Common myeloid progenitor, CD34-positive (primary cell): Measurements from ENCODE around the gene NR5A2.

Experiments
- CTCF ChIA-PET: fragments of 350-600 bp; sonication (Branson Sonifier 250); formaldehyde crosslinking; loops from one replicate; lab custom pipeline; 2021; ENCODE audit warnings: antibody characterized with exemption; lab: Charles Lee
- POLR2A ChIA-PET: fragments of 350-600 bp; sonication (Branson Sonifier 250); formaldehyde crosslinking; loops from one replicate; lab custom pipeline; 2021; ENCODE audit warnings: antibody characterized with exemption; lab: Charles Lee
- DNase-seq, 3 donors: peaks; one replicate each; pipeline versions ENCODE4 v3.0.0 to v3.0.0-alpha.2; 2013
- H3K27ac ChIP-seq, 2 experiments: 1 replicate in 1 of 2; 2 replicates in 1 of 2; pipeline ENCODE4 v1.7.0; 2013; ENCODE audit warnings: inconsistent platforms in 2 of 2, low read length in 2 of 2, mild to moderate bottlenecking in 2 of 2, low read depth in 1 of 2, moderate library complexity in 1 of 2; ENCODE audit not compliant: severe bottlenecking in 2 of 2, insufficient read depth in 1 of 2, poor library complexity in 1 of 2
- H3K27me3 ChIP-seq, 5 experiments: replicated peaks in 2 of 5; 1 replicate in 3 of 5; 2 replicates in 2 of 5; pipeline versions ENCODE4 v1.6.1 to v1.7.0; 2013; ENCODE audit warnings: low read length in 4 of 5, mild to moderate bottlenecking in 2 of 5, moderate library complexity in 2 of 5, inconsistent platforms in 1 of 5; ENCODE audit not compliant: insufficient read depth in 5 of 5, control insufficient read depth in 4 of 5
- H3K36me3 ChIP-seq, 4 experiments: 1 replicate in 2 of 4; 2 replicates in 2 of 4; pipeline versions ENCODE4 v1.6.1 to v1.7.0; 2013; ENCODE audit warnings: low read length in 3 of 4, control low read depth in 1 of 4, mild to moderate bottlenecking in 1 of 4; ENCODE audit not compliant: control insufficient read depth in 4 of 4, insufficient read depth in 4 of 4
- H3K4me1 ChIP-seq, 4 experiments: 1 replicate in 3 of 4; 2 replicates in 1 of 4; pipeline versions ENCODE4 v1.6.1 to v1.7.1; 2013; ENCODE audit warnings: low read length in 3 of 4, mild to moderate bottlenecking in 3 of 4, control low read depth in 1 of 4, inconsistent platforms in 1 of 4, moderate library complexity in 1 of 4; ENCODE audit not compliant: control insufficient read depth in 4 of 4, insufficient read depth in 4 of 4; ENCODE audit errors: control extremely low read depth in 1 of 4
- H3K4me3 ChIP-seq, 7 experiments: 1 replicate in 4 of 7; 2 replicates in 3 of 7; pipeline versions ENCODE4 v1.5.1 to v1.7.0; 2013; ENCODE audit warnings: mild to moderate bottlenecking in 7 of 7, low read length in 6 of 7, moderate library complexity in 6 of 7, inconsistent platforms in 2 of 7, low read depth in 2 of 7, control low read depth in 1 of 7; ENCODE audit not compliant: insufficient read depth in 4 of 7, control insufficient read depth in 1 of 7; ENCODE audit errors: extremely low read depth in 1 of 7
- H3K9me3 ChIP-seq, 5 experiments: 1 replicate in 4 of 5; 2 replicates in 1 of 5; pipeline versions ENCODE4 v1.6.1 to v1.7.1; 2013; ENCODE audit warnings: low read length in 4 of 5, mild to moderate bottlenecking in 2 of 5, inconsistent platforms in 1 of 5, low read depth in 1 of 5, moderate library complexity in 1 of 5; ENCODE audit not compliant: control insufficient read depth in 4 of 5, insufficient read depth in 2 of 5; ENCODE audit errors: control extremely low read depth in 1 of 5
- whole genome bisulfite sequencing: methylation state at CpG from one replicate; pipeline ENCODE4 v1.1.5; 2013; ENCODE audit not compliant: insufficient coverage; 5-methylcytosine and 5-hydroxymethylcytosine counted together

The NR5A2 gene

DNA sequence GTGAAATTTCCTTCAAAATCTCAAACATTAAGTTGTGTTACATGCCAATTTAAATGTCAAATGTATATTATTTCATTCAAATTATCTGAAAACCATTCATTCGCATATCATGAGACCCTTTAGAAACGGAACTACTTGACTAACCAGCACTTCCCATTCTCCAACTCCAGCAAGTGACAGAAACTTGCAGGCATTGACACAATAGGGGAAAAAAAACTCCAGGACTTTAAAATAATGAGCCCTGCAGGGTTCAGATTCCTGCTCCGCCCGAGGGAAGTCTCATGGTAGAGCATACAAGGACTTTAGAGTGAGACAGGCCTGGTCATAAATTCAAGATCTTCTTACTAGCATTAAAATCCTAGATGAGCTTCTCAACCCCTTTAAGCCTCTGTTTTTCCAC is 138.9 kb downstream of the NR5A2 start:
- no peaks in the 10 kb centered on the region for H3K27me3 ChIP-seq
- DNase-seq: peak in 1 of 3 donors; percentile 17
- no peak overlapping the region for H3K27ac ChIP-seq
- POLR2A ChIA-PET: no interaction called here
- peak overlapping the region in 1 of 7 experiments; percentile 2 for H3K4me3 ChIP-seq
- peaks cover 0 to 3% (median 0%) of the 10 kb centered on the region in 5 experiments for H3K9me3 ChIP-seq
- H3K4me1 ChIP-seq: peaks cover 4 to 26% (median 9%) of the 10 kb centered on the region in 4 experiments
- CTCF ChIA-PET: no interaction called here
- no CpG with 5 or more reads among the region's 4 CpGs for WGBS
- no peaks in the 10 kb centered on the region for H3K36me3 ChIP-seq

DNA sequence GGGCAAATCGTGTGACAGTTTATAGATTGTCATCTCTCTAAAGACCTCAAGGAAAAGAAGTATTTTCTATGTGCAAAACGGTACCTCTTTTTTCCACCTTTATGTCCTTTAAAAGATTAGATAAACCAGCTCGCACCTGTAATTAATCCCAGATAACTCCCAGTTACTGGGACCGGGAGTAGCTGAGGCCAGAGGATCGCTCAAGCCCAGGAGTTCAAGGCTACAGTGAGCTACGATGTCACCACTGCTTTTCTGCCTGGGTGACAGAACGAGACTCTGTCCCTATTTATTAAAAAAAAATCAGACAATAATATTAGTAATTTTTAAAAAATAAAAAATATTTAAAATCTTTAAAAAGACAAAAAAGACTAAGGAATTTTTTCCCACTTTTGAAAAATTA is 141.4 kb downstream of the NR5A2 start:
- WGBS: 100% methylated on average over 3 of the region's 7 CpGs
- Histone ChIP-seq H3K27me3 (no peaks in the 10 kb centered on the region), H3K27ac (no peak overlapping the region), H3K4me3 (no peak overlapping the region), H3K36me3 (no peaks in the 10 kb centered on the region), H3K4me1 (peaks cover 4 to 26% (median 9%) of the 10 kb centered on the region in 4 experiments), H3K9me3 (peaks cover 0 to under 1% (median 0%) of the 10 kb centered on the region in 5 experiments)
- CTCF ChIA-PET: no interaction called here
- DNase-seq: no peak
- POLR2A ChIA-PET: no interaction called here

DNA sequence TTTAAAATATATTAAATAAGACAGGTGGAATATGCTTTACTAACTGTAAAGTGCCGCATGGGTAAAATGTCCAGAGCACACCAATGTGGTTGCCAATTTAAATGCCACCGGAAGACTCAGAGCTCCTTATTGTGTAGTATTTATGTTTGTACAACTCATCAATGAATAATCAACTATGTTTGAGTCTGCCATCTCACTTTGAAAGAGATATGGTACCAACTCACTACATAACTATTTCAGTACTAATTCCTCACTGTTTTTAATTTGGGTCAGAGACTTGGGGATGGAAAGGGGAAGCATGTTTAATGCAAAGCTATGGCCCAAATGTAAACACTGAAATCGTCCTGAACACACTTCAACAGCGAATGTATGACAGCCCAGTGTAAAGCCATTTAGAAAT is 144.8 kb downstream of the NR5A2 start:
- H3K36me3 ChIP-seq: no peaks in the 10 kb centered on the region
- H3K4me3 ChIP-seq: no peak overlapping the region
- H3K9me3 ChIP-seq: no peaks in the 10 kb centered on the region
- POLR2A ChIA-PET: no interaction called here
- H3K27ac ChIP-seq: no peak overlapping the region
- H3K27me3 ChIP-seq: no peaks in the 10 kb centered on the region
- CTCF ChIA-PET: no interaction called here
- DNase-seq: no peak
- peaks cover 0 to 12% (median 0%) of the 10 kb centered on the region in 4 experiments for H3K4me1 ChIP-seq
- no CpG with 5 or more reads among the region's 4 CpGs for WGBS

DNA sequence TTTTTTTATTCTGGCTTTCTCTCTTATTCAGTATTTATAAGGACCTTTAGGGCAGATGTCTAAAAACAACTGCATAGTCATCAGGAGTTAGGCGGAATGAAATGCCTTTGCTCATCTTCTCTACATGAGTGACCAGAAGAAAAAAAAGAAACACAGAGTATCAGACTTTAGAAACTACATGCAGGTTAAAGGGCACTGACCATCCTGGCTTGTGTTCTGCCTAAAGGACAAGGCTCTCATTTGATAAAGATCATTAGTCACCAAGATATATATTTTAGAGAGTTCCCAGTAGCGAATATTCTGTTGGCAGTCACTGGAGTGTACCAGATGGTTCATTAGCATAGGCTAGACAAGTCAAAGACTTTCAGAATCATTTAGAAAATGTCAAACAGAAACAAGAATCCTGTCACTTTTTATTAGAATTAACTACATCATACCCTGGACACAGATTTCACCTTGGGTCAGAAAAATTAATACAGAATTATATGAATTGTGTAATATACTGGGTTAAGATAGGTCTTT is 145.6 kb downstream of the NR5A2 start:
- H3K27ac ChIP-seq: no peak overlapping the region
- no peaks in the 10 kb centered on the region for H3K36me3 ChIP-seq
- H3K4me1 ChIP-seq: peaks cover 0 to 11% (median 0%) of the 10 kb centered on the region in 4 experiments
- no peak for DNase-seq
- ChIA-PET POLR2A (interaction anchor here (0.6 kb wide), 1 partner anchor 124 kb away, joined by 5 read pairs; no protein-coding TSS in a partner anchor), CTCF (interaction anchor here (0.6 to 0.8 kb wide), 2 partner anchors 13 to 336 kb away, joined by 3 read pairs; no protein-coding TSS in a partner anchor)
- H3K27me3 ChIP-seq: no peaks in the 10 kb centered on the region
- WGBS: 86% methylated on average over 1 of the region's 2 CpGs
- H3K9me3 ChIP-seq: no peaks in the 10 kb centered on the region
- H3K4me3 ChIP-seq: no peak overlapping the region

DNA sequence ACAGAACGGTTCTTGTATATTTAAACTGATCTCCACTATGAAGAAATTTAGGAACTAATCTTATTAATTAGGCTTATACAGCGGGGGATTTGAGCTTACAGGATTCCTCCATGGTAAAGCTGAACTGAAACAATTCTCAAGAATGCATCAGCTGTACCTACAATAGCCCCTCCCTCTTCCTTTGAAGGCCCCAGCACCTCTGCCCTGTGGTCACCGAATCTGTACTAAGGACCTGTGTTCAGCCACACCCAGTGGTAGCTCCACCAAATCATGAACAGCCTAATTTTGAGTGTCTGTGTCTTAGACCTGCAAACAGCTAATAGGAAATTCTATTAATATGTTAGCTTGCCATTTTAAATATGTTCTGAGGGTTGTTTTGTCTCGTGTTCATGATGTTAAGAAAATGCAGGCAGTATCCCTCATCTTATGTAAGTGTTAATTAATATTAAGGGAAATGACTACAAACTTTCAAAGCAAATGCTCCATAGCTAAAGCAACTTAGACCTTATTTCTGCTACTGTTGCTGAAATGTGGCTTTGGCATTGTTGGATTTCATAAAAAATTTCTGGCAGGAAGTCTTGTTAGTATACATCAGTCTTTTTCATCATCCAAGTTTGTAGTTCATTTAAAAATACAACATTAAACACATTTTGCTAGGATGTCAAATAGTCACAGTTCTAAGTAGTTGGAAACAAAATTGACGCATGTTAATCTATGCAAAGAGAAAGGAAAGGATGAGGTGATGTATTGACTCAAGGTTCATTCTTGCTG is 147.2 kb downstream of the NR5A2 start:
- Histone ChIP-seq H3K4me3 (no peak overlapping the region), H3K36me3 (no peaks in the 10 kb centered on the region), H3K4me1 (peaks cover 0 to 9% (median 0%) of the 10 kb centered on the region in 4 experiments), H3K27ac (no peak overlapping the region), H3K27me3 (no peaks in the 10 kb centered on the region), H3K9me3 (no peaks in the 10 kb centered on the region)
- CTCF ChIA-PET: no interaction called here
- DNase-seq: no peak
- POLR2A ChIA-PET: no interaction called here
- 100% methylated on average over 1 of the region's 5 CpGs for WGBS

DNA sequence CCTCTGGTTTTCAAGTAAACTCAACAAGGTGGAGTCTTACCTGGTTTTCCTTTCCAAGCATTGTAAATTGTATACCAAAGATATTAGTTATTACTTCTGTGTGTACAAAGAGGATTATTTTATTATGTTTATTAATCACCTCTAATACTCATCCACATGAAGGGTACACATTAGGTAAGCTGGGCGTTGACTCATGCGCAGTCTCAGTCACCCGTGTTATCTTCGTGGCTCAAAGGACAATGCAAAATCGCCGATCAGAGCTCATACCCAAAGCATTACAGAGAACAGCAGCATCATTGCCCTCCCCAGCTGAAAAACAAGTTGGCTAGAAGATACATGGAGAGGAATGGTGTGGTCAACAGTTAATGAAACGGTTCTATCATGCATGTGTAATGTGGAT is 148.7 kb downstream of the NR5A2 start:
- H3K4me1 ChIP-seq: peaks cover 0 to 3% (median 0%) of the 10 kb centered on the region in 4 experiments

DNA sequence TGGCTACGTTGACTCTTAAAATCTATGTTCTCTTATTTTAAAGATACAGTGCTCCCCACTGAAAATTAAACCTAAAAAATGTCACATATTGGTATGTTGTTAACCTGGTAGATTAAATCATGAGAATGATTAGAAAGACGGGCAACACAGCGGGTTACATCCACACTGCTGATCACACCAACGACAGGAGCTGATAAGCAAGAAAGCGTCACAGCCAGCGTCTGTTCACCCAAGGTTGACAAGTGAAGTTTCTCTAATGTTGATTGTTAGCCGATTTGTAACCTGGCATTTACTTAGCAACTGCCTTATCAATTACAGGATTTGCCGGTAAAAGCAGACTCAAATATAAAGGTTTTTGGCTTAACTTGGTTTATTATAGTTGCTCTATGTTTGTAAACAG is 149.3 kb downstream of the NR5A2 start:
- 93% methylated on average over 4 of the region's 8 CpGs for WGBS
- POLR2A ChIA-PET: no interaction called here
- H3K4me1 ChIP-seq: peaks cover 0 to 3% (median 0%) of the 10 kb centered on the region in 4 experiments
- no peaks in the 10 kb centered on the region for H3K27me3 ChIP-seq
- H3K36me3 ChIP-seq: no peaks in the 10 kb centered on the region
- no peak for DNase-seq
- no peak overlapping the region for H3K4me3 ChIP-seq
- H3K9me3 ChIP-seq: no peaks in the 10 kb centered on the region
- no peak overlapping the region for H3K27ac ChIP-seq
- CTCF ChIA-PET: interaction anchor here (1.2 kb wide), 1 partner anchor 9 kb away, joined by 3 read pairs; no protein-coding TSS in a partner anchor

More for the DNA sequence above, 148.7 kb downstream of the NR5A2 start:
- no peaks in the 10 kb centered on the region for H3K9me3 ChIP-seq
- no peaks in the 10 kb centered on the region for H3K27me3 ChIP-seq
- DNase-seq: no peak
- H3K27ac ChIP-seq: no peak overlapping the region
- POLR2A ChIA-PET: interaction anchor here (0.6 kb wide), 1 partner anchor 325 kb away, joined by 4 read pairs; no protein-coding TSS in a partner anchor
- 79% methylated on average over 7 of the region's 7 CpGs for WGBS
- CTCF ChIA-PET: no interaction called here
- H3K36me3 ChIP-seq: no peaks in the 10 kb centered on the region
- no peak overlapping the region for H3K4me3 ChIP-seq
